Measurements from ENCODE around the gene RPA3. TPM values are rescaled to one million over a fixed set of nuclear protein-coding genes. Genes with fewer than 3 reads are reported as not detected.
"Not testable (repeated sequence)": the region's sequence is repeated elsewhere in the genome, so short reads cannot be mapped to it uniquely, and the experiment has no call there.

Gene RPA3
- total RNA-seq, 6 experiments from 2014 or later: 11.3 to 22.3 (median 21.4) TPM

DNA sequence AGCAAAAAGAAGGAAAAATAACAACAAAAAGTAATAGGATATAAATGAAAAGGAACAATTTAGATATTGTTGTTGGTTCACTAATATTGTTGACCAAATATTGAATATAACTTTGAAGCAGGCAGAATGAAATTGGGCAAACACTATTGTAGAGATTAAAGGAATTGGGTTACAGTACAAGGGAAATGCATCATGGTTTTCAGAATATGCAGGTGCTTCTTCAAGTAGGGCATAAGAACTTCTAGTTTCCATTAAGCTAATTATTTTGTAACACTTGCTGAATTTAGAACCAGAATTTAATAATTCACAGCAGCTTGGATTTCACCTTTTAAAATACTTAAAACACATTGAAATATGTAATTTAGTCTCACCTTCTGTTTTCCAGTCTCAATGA, 36.5 kb downstream of the RPA3 start:
- ATAC-seq (no peak), DNase-seq (no peak)
- intact Hi-C loops (cut with DNase I): no loop called here
- peak overlapping the region in 1 of 3 donors; percentile 64 for H3K27ac ChIP-seq
- H3K4me1 ChIP-seq: peaks cover 0 to 12% (median 2%) of the 10 kb centered on the region in 4 donors
- H3K4me3 ChIP-seq: no peak overlapping the region
- H3K36me3 ChIP-seq: no peaks in the 10 kb centered on the region
- H3K27me3 ChIP-seq: no peaks in the 10 kb centered on the region
- TF ChIP-seq, protein P1, sequence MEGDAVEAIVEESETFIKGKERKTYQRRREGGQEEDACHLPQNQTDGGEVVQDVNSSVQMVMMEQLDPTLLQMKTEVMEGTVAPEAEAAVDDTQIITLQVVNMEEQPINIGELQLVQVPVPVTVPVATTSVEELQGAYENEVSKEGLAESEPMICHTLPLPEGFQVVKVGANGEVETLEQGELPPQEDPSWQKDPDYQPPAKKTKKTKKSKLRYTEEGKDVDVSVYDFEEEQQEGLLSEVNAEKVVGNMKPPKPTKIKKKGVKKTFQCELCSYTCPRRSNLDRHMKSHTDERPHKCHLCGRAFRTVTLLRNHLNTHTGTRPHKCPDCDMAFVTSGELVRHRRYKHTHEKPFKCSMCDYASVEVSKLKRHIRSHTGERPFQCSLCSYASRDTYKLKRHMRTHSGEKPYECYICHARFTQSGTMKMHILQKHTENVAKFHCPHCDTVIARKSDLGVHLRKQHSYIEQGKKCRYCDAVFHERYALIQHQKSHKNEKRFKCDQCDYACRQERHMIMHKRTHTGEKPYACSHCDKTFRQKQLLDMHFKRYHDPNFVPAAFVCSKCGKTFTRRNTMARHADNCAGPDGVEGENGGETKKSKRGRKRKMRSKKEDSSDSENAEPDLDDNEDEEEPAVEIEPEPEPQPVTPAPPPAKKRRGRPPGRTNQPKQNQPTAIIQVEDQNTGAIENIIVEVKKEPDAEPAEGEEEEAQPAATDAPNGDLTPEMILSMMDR (IDR thresholded peaks at IDR 0.05): no peak
- no peak for TF ChIP-seq POLR2A (IDR thresholded peaks at IDR 0.05)
- no peaks in the 10 kb centered on the region for H3K9me3 ChIP-seq

DNA sequence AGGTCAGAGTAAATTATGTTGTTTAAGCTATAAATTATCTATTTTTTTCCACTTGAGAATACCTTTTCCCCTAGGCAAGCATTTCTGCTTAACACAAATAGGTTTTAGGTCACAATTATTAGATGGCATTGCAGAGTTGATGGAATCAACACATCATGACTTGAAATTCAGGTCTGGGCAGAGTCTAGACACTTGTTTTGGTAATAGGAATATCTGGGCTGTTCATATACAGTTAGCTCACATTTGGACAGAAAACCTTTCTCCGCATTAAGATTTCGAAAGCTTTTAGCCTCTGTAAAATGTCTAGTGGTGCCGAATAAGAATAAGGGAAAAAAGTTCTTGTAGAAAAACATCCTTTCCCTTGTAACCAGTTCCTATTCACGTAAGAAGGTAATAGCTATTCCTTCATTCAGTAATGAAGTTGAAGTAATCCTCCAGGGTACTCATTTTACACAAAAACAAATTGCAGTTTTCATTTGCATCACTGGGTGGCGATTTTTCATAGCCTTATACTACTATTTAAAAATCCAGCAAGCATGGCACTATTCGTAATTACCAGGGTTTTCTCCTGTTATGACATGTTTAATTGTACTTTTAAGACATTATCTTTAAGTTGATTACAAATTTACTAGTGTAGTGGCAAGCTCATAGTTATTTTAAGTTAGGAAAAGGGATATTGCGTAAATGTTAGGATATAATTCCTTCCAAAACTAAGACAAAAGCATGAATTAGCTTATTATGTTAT, 37.0 kb downstream of the RPA3 start:
- Histone ChIP-seq H3K9me3 (no peaks in the 10 kb centered on the region), H3K4me3 (no peak overlapping the region), H3K27ac (peak overlapping the region; percentile 44 to 64 (median 48)), H3K27me3 (no peaks in the 10 kb centered on the region), H3K4me1 (peaks cover 0 to 12% (median 2%) of the 10 kb centered on the region in 4 donors), H3K36me3 (no peaks in the 10 kb centered on the region)
- 18% methylated on average over 7 of the region's 7 CpGs for WGBS (ENCODE audit: insufficient coverage, low coverage, low lambda C conversion rate, missing lambda C conversion rate)
- no peak for TF ChIP-seq POLR2A (IDR thresholded peaks at IDR 0.05)
- TF ChIP-seq, protein P1 (IDR thresholded peaks at IDR 0.05): peak; percentile 55 to 72 (median 68)
- DNase-seq: peak in 1 of 3 donors; percentile 49
- ATAC-seq: peak; percentile 90 to 96 (median 94)
- intact Hi-C loops (cut with DNase I): no loop called here

DNA sequence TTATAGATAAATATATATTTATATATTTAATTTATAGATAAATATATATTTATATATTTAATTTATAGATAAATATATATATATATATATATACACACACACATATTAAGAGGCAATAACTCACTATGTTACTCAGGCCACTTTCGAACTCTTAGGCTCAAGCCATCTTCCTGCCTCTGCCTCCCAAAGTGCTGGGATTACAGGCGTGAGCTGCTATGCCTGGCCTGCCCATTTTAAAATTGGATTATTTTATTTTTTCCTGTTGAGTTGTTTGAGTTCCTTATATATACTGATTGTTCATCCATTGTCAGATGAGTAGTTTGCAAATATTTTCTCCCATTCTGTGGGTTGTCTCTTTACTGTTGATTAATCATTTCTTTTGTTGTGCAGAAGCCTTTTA, 38.8 kb downstream of the RPA3 start:
- H3K36me3 ChIP-seq; ATAC-seq; intact Hi-C loops (cut with DNase I); DNase-seq; H3K4me3 ChIP-seq; H3K27me3 ChIP-seq; H3K27ac ChIP-seq; H3K9me3 ChIP-seq: not testable (repeated sequence)
- H3K4me1 ChIP-seq: peaks cover 0 to 12% (median 2%) of the 10 kb centered on the region in 4 donors
- 95% methylated on average over 2 of the region's 2 CpGs for WGBS (ENCODE audit: insufficient coverage, low coverage, low lambda C conversion rate, missing lambda C conversion rate)

DNA sequence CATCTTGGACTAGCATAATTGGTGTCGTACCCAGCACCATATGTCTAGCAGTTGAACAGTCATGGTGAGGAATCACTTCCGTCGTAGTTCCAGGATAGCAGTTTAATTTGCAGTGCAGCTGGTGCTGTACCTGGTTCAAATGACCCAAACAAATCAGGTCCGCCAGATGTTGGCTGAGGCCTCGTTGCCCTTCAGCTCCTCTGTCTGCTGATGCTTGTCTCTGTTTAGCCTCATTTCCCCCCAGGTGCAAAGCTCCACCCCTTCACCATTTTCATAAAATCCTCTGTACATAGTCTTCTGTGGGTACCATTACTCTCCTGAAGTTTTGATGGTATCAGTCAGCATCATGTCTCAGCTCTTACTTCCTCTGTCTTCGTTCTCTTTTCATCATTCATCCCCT, 42.7 kb downstream of the RPA3 start:
- no peaks in the 10 kb centered on the region for H3K9me3 ChIP-seq
- no peak overlapping the region for H3K4me3 ChIP-seq
- TF ChIP-seq, protein P1 (IDR thresholded peaks at IDR 0.05): no peak
- TF ChIP-seq POLR2A (IDR thresholded peaks at IDR 0.05): no peak
- no peak for ATAC-seq
- intact Hi-C loops (cut with DNase I): no loop called here
- no peaks in the 10 kb centered on the region for H3K36me3 ChIP-seq
- H3K4me1 ChIP-seq: peaks cover 0 to 3% (median 0%) of the 10 kb centered on the region in 4 donors
- H3K27ac ChIP-seq: no peak overlapping the region
- 75% methylated on average over 6 of the region's 6 CpGs for WGBS (ENCODE audit: insufficient coverage, low coverage, low lambda C conversion rate, missing lambda C conversion rate)
- no peak for DNase-seq
- H3K27me3 ChIP-seq: no peaks in the 10 kb centered on the region

DNA sequence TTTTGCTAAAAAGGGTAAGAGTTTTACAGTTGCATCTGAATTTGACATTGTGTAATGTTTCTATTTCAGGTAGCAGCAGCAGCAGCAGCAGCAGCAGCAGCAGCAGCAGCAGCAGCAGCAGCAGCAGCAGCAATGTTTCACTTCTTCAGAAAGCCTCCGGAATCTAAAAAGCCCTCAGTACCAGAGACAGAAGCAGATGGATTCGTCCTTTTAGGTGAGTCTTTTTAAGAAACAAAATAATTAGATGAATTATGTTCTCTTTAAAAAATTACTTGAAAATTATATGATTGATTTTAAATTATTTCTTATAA, 45.2 kb downstream of the RPA3 start:
- Histone ChIP-seq H3K36me3 (no peaks in the 10 kb centered on the region), H3K4me3 (no peak overlapping the region), H3K4me1 (no peaks in the 10 kb centered on the region), H3K27ac (no peak overlapping the region), H3K27me3 (no peaks in the 10 kb centered on the region), H3K9me3 (no peaks in the 10 kb centered on the region)
- 79% methylated on average over 2 of the region's 2 CpGs for WGBS (ENCODE audit: insufficient coverage, low coverage, low lambda C conversion rate, missing lambda C conversion rate)
- DNase-seq (no peak), ATAC-seq (no peak)
- TF ChIP-seq, protein P1 (IDR thresholded peaks at IDR 0.05): no peak
- no peak for TF ChIP-seq POLR2A (IDR thresholded peaks at IDR 0.05)
- intact Hi-C loops (cut with DNase I): no loop called here

All from right lobe of liver (tissue), 6 donors.